Endothelial cell (in vitro differentiated cells): Measurements from ENCODE around the gene NR2E1. TPM values are rescaled to one million over a fixed set of nuclear protein-coding genes. Genes with fewer than 3 reads are reported as not detected.

Experiments
- DNase-seq: peaks from one replicate; pipeline ENCODE4 v3.0.0; 2021; ENCODE audit warnings: low spot score
- H3K27ac Mint-ChIP-seq: one replicate; pipeline ENCODE4 v1.8.0; 2021; ENCODE audit warnings: mixed read lengths, inconsistent platforms; ENCODE audit not compliant: unreplicated experiment
- H3K27me3 Mint-ChIP-seq: one replicate; pipeline ENCODE4 v1.8.0; 2021; ENCODE audit warnings: mild to moderate bottlenecking, moderate library complexity, mixed read lengths, inconsistent platforms; ENCODE audit not compliant: unreplicated experiment
- H3K36me3 Mint-ChIP-seq: one replicate; pipeline ENCODE4 v1.8.0; 2021; ENCODE audit warnings: mild to moderate bottlenecking, low read depth, mixed read lengths, inconsistent platforms; ENCODE audit not compliant: unreplicated experiment
- H3K4me1 Mint-ChIP-seq: one replicate; pipeline ENCODE4 v1.8.0; 2021; ENCODE audit warnings: mild to moderate bottlenecking, mixed read lengths, inconsistent platforms; ENCODE audit not compliant: unreplicated experiment
- H3K4me3 Mint-ChIP-seq: one replicate; pipeline ENCODE4 v1.8.0; 2021; ENCODE audit warnings: mild to moderate bottlenecking, mixed read lengths, inconsistent platforms; ENCODE audit not compliant: unreplicated experiment
- H3K9me3 Mint-ChIP-seq: one replicate; pipeline ENCODE4 v1.8.0; 2021; ENCODE audit warnings: mixed read lengths, inconsistent platforms; ENCODE audit not compliant: unreplicated experiment
- CTCF ChIP-seq: fragments of 200-600 bp; sonication (generic); IDR thresholded peaks from one replicate; pipeline ENCODE4 v1.5.0; 2021; ENCODE audit warnings: antibody characterized with exemption; ENCODE audit not compliant: unreplicated experiment
- long read RNA-seq: library from polyadenylated mRNA; unstranded; transcript quantifications from one replicate; pipeline ENCODE4 v2.0.0, GENCODE V29; 2020; ENCODE audit not compliant: unreplicated experiment
- total RNA-seq: library from RNA; stranded (reverse); fragmentation: NEBNext Ultra II Directional; extraction: Animal tissue kit (Norgen Biotek cat#: 25700); gene quantifications from one replicate; pipeline ENCODE4 v1.2.1, GENCODE V29; 2021; ENCODE audit not compliant: unreplicated experiment

Gene NR2E1
- not detected for total RNA-seq
- long read RNA-seq = 0 reads

- Mint-ChIP-seq H3K27ac (no peak within 1 kb of the TSS), H3K27me3 (peaks cover 50% of the 10 kb centered on the region), H3K36me3 (no peaks in the 10 kb centered on the region), H3K4me3 (peak within 1 kb of the TSS; percentile 2), H3K9me3 (no peaks in the 10 kb centered on the region), H3K4me1 (peaks cover 27% of the 10 kb centered on the region)
- TF ChIP-seq CTCF = no peak
- DNase-seq = no peak
These were observed at the start of gene NR2E1 for GRCh38 chr6:108165714-108166663. NR2E1 (plus strand) TSS chr6:108166022; CDS start chr6:108166766, 744 bp downstream.

- Mint-ChIP-seq H3K27me3 (peaks cover 53% of the 10 kb centered on the region), H3K4me1 (peaks cover 38% of the 10 kb centered on the region), H3K27ac (no peak overlapping the region), H3K9me3 (no peaks in the 10 kb centered on the region), H3K4me3 (peak overlapping the region; percentile 92), H3K36me3 (peaks cover 8% of the 10 kb centered on the region)
- TF ChIP-seq CTCF = no peak
- no peak for DNase-seq
These were observed 49.0 kb upstream of the NR2E1 start for GRCh38 chr6:108116546-108117426.

- Mint-ChIP-seq H3K9me3 (no peaks in the 10 kb centered on the region), H3K4me1 (peaks cover 38% of the 10 kb centered on the region)
- no peak for DNase-seq
These were observed 48.1 kb upstream of the NR2E1 start for GRCh38 chr6:108117427-108118358.

GRCh38 chr6:108118359-108118724 lies 47.5 kb upstream of the NR2E1 start:
- Mint-ChIP-seq H3K4me1 (peaks cover 39% of the 10 kb centered on the region), H3K27me3 (peaks cover 52% of the 10 kb centered on the region), H3K9me3 (no peaks in the 10 kb centered on the region), H3K4me3 (no peak overlapping the region), H3K27ac (no peak overlapping the region), H3K36me3 (peaks cover 8% of the 10 kb centered on the region)
- no peak for DNase-seq
- no peak for TF ChIP-seq CTCF

More at GRCh38 chr6:108117427-108118358, 48.1 kb upstream of the NR2E1 start:
- Mint-ChIP-seq H3K4me3 (peak overlapping the region; percentile 92), H3K36me3 (peaks cover 8% of the 10 kb centered on the region), H3K27me3 (peaks cover 56% of the 10 kb centered on the region), H3K27ac (peak overlapping the region; percentile 71)
- TF ChIP-seq CTCF = no peak
